GM19328 (cell line): ENCODE data around the gene GGACT.
"Not testable (repeated sequence)": the region's sequence is repeated elsewhere in the genome, so short reads cannot be mapped to it uniquely, and the experiment has no call there.

Experiments used
- ATAC-seq: cut with Tn5 transposase; IDR thresholded peaks from one replicate; pipeline ENCODE4 v1.9.1; 2021; ENCODE audit warnings: mild to moderate bottlenecking, moderate library complexity; ENCODE audit not compliant: unreplicated experiment

The GGACT gene

GRCh38 chr13:100601716-100602115 lies 13.1 kb upstream of the GGACT start:
- ATAC-seq: no peak

DNA sequence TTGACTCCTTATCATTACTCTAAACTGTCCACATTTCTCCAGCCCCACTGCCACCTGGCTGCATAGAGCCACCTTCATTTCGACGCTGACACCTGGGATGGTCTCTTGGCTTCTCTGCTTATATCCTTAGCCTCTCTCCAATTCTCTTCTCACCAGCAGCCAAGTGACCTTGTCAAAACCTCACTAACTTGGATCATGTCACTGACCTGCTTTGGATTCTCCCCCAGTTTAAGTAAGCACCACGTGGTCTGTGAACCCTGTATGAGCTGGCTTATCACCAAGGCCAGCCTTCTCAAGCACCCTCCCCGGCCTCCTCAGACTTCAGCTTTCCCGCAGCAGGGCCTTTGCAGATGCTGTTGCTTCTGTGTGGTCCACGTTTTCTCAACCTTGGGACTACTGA lies 12.3 kb upstream of the GGACT start:
- no peak for ATAC-seq

- no peak for ATAC-seq
These were observed 11.9 kb upstream of the GGACT start for GRCh38 chr13:100600461-100600860.

- no peak for ATAC-seq
These were observed 8.7 kb upstream of the GGACT start for GRCh38 chr13:100597253-100597652.

GRCh38 chr13:100596516-100596915 lies 7.9 kb upstream of the GGACT start:
- no peak for ATAC-seq

- no peak for ATAC-seq
These were observed 6.1 kb upstream of the GGACT start for GRCh38 chr13:100594731-100595130.

DNA sequence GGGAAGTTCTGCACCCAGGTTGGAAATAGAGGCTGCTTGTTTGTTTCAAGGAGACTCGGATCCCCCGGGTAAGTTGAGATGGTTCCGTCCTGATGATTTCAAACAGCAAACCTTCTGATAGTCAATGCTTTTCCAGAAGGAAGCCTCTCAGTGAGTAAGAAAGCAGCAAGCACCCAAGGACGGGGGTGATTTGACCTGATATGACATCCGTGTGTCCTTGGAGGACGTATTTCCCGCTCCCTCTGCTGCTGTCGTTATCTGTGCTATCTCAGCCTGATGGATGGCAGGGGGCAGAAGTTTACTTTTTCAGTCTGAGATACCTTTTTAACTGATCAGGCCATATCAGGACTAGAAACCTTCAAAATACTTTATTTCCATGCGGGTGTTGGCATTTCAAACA lies 5.7 kb upstream of the GGACT start:
- no peak for ATAC-seq

- ATAC-seq: no peak
These were observed 663 bp upstream of the GGACT start for GRCh38 chr13:100589178-100589725.

GRCh38 chr13:100584896-100585295 lies 3.7 kb downstream of the GGACT start:
- ATAC-seq: no peak

- no peak for ATAC-seq
These were observed 7.1 kb downstream of the GGACT start for GRCh38 chr13:100581504-100581903.

GRCh38 chr13:100581030-100581429 lies 7.6 kb downstream of the GGACT start:
- ATAC-seq: no peak

DNA sequence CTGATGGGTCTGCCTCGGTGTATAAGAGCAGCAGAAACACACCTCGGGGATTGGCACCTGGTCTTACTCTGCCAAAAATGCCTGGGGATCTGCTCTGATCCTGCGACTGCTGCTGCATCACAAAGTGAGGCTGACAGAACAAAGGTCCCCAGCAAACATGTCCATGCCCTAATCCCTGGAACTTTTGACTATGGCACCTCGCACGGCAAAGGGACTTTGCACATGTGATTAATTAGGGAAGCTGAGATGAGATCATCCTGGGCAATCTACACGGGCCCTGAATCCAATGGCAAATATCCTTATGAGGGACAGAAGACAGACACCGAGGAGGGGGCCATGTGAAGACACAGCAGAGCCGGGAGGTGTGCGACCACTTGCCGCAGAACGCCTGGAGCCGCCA lies 8.5 kb downstream of the GGACT start:
- ATAC-seq: no peak

DNA sequence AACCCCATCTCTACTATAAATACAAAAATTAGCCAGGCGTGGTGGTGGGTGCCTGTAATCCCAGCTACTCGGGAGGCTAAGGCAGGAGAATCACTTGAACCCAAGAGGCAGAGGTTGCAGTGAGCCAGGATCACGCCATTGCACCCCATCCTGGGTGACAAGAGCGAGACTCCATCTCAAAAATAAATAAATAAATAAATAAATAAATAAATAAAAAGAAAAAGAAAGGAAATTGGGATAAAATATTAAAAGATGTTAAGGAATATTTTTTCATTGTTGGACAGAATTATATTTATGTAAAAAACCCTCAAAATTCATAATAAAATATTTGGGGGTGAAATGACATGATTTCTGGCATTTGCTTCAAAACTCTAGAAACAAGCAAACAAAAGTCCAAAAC lies 11.3 kb downstream of the GGACT start:
- ATAC-seq: not testable (repeated sequence)

GRCh38 chr13:100573121-100573520 lies 15.5 kb downstream of the GGACT start:
- ATAC-seq: peak; percentile 92

GRCh38 chr13:100566543-100566942 lies 22.0 kb downstream of the GGACT start:
- ATAC-seq: no peak

DNA sequence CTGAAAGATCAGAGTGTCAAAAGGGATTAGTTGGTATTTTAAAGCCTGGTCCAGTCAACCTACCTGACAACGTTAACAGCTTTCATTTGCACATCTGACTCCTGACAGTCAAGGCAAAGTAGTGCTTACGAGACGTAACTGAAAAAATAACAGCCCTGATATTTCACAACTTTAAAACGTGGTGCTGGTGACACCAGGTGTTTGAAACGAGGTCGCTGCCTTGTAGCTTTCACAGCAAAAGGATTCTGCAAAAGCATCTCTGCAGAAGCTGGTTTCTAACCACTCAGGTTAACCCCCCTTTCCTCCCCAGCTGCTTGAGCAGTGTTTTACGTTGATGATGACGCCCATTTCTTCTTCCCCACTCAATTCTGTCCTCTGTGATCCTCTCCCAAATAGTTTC lies 23.3 kb downstream of the GGACT start:
- no peak for ATAC-seq

DNA sequence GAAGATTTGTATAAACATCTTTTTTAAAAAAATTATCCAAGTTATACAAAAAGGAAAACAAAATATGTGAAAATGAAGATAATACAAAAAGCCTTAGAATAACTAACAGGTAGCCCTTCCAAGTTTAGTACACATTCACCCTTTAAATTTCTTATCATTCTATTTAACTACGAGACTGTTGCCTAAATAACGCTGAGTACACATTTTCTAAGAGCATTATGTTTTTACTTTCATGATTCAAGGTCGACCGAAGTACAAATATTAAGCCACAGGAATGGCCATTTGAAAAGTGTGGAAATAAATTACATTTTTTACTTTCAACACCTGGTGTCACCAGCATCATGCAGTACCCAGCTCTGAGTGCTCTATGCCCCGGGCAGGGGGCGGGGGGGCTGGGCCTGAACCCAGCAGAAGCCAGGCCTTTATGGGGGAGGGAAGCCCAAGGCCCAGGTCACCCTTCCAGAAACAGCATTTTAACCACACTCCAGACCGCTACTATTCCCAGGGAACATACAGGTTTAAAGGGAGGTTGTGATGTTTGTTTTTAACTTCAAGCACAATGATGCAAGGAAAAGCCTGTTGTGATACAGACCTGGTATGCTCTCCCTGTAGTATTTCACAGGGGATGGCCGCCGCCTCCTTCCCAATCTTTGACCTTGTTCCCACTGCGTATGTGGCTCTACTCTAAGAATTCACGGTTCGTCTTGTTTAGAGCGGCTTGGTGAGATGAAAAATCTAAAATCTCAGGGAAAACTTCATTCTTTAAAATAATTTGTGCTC lies 24.0 kb downstream of the GGACT start:
- no peak for ATAC-seq

GRCh38 chr13:100563779-100564178 lies 24.8 kb downstream of the GGACT start:
- no peak for ATAC-seq

GRCh38 chr13:100561599-100562204 lies 26.9 kb downstream of the GGACT start:
- ATAC-seq: no peak

- ATAC-seq: no peak
These were observed 27.5 kb downstream of the GGACT start for GRCh38 chr13:100561158-100561499.

DNA sequence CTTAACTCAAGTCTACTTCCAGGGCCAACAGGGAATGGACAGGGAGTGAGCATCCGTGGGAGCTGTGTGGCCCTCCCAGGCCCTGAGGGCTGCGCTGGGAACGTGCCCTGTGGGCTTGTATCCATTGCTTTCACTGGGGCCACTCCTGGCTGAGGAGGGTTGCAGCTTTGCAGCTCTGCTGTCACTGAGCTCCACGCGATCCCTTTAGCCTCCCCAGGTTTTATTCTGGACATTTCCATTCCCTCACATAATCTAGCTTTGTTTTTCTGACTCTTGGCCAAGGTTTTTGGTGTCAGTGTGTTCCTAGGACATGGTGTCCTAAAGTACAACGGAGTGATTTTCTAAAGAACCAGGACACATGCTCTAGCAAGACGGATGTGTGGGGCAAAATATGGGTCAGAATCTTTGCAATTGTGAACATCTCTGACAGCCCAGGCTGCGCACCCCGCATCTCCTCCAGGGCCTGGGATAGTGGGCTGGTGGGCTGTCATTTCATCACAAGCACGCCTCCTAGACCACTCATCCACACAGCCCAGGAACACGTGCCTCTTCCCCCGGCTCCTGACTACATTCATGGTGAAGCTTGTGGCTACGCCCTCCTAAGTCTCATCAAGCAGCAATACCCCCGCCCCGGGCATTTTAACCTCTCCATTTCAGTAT lies 28.0 kb downstream of the GGACT start:
- no peak for ATAC-seq

DNA sequence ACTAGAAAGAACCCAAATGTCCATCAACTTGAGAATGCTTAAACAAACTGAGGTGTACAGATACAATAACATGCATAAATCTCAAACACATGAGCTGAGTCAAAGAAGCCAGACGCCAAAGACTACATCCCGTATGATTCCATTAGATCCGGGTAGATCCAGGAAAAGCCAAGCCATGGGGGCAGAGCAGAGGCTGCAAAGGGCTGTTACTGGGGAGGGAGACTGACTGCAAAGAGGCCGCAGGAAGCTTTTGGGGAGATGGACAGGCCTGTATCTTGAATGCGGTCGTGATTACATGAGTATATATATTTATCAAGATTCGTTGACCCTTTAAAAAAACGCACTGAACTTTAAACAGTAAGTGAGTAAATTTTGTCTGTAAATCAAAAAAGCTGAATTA lies 28.7 kb downstream of the GGACT start:
- no peak for ATAC-seq
